NCI-H1694 treated with DMSO at 0.1 percent for 48 hours (cell line): ENCODE results near the gene PANX2.
A peak's percentile ranks its signal among the peaks of the same experiment; 100 is the strongest.

Source experiments
- DNase-seq: peaks from one replicate; lab custom pipeline; 2025; lab: John Stamatoyannopoulos, UW

The PANX2 gene

GRCh38 chr22:50184902-50185374, 14.4 kb downstream of the PANX2 start:
- no peak for DNase-seq

- DNase-seq: peak; percentile 90
Observed at GRCh38 chr22:50185375-50186087, 15.0 kb downstream of the PANX2 start, which contains the start of gene TRABD. Gene TRABD (plus strand): TSS chr22:50185913. CDS start chr22:50193061, 7,148 bp downstream.

- DNase-seq: no peak
Observed at GRCh38 chr22:50186181-50186714, 15.7 kb downstream of the PANX2 start.

DNA sequence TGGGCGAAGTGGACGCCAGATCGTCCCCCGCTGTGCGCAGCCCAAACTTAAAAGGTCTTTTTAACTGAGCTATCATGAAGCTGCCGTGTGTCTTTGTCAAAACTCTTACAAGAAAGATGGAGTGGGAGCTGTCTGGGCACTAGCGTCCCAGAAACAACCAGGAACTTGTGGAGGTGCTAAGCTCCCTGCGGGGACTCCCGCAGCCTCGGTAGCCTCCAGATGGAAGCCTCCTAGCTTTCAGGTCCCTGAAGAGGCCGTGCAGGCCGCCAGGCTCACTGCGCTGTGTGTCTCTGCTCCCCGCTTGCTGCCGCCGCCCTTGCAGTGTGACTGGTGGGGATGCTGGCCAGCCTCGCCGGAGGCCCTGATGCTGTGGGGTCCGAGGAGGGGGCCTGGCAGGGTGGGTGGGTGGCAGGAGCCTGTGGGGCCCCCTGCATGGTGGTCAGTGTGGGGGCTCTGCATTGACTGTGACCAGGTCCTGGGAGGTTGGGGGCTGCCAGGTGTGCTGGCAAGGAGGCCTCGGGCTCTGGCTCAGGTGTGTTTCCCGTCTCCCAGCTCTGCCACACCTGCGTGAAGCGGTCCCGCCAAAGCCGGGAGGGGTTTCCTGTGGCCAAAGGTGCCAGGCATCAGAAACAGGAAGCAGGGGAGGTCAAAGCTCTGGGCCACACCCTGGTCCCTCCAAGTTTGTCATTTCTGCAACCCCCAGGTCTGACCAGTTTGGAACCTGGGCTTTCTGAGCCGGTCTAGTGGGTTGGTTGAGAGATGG, 16.4 kb downstream of the PANX2 start:
- no peak for DNase-seq

- DNase-seq: no peak
Observed at GRCh38 chr22:50188356-50188755, 17.8 kb downstream of the PANX2 start.

- no peak for DNase-seq
Observed at GRCh38 chr22:50189184-50189848, 18.8 kb downstream of the PANX2 start.

DNA sequence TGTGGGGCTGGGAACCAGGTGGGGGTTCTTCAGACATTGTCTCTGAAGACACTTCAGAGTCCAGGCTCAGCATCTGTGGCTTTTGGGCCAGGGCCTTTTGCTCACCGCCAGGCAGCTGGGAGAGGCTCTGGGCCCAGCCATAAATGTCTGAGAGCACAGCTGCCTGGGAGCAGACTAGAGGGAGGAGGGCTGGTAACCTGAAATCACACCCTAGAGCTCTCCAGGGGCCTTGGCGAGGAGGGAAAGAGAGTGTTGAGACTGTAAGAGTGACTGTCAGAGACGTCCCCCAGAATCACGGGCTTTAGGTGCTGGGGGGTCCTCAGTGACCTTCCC, 19.3 kb downstream of the PANX2 start:
- DNase-seq: peak; percentile 81

GRCh38 chr22:50190182-50190940, 19.8 kb downstream of the PANX2 start:
- peak; percentile 82 for DNase-seq

DNA sequence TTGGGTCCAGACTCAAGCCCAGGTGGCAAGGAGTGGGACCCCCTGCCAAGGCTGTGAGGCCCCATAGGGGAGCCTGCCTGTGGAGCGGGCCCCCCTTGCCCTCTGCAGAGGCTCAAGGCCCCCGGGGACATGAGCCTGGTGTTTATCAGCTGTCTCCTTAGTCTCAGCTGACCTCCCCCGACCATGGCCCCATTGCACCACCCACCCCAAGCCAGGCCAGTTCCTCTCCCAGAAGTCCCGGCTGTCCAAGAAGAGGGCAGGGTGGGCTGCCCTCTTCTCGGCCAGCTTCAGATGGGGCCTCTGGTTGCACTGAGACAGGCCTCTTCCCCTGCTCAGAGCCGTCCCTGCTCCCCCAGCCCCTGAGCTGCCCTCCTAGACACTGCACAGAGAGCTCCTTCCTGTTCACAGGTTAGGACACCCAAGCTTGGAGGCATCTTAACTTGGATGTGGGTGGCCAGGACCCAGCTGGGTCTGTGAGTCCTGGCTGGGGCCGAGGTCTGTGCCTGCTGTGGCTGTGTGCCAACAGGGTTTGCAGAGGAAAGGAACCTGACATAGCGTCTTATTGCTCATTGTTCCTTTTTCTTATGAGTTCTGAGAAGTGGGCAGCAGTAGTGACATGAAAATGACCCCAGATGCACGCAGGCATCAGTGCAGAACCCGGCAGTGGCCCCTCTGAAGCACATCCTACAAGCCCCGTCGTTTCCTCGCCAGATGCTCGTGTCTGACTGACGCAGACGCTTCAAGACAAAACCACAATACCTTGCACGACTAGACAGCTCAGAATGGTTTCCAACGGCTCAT, 20.6 kb downstream of the PANX2 start:
- peak; percentile 47 for DNase-seq

DNA sequence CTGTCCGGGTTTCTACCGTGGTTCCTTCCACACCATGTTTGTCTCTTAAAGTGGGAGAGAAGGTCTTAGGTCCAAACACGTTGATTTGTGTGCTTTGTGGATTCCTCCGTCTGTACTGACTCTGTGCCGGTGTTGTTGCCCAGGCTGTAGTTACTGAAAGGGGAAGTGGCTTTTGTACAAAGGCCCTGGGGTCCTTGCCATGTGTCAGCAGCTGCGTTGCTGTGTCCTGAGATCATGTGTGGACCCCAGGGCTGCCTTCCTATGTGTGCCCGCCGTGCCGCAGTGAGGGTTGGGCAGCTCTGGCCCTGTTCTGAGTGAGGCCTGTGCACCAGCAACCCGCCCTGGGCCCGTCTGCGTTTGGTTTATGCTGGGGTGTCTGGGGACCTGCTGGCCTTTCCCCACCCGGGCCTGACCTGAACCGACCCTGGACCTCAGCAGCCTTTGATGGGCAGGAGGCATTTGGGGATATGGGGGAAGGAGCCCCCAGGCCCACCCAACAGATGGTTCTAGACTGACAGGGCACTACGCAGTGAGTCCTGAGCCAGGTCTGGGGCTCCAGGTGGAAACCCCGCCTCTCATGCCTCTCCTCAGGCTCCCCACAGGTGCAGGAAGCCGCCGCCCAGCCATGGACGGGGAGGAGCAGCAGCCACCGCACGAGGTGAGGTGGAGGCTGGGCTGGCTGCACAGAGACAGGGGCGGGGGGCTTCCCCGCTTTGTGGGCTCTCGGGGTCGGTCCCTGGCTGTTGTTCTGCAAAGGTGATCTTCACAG, 22.1 kb downstream of the PANX2 start:
- no peak for DNase-seq

DNA sequence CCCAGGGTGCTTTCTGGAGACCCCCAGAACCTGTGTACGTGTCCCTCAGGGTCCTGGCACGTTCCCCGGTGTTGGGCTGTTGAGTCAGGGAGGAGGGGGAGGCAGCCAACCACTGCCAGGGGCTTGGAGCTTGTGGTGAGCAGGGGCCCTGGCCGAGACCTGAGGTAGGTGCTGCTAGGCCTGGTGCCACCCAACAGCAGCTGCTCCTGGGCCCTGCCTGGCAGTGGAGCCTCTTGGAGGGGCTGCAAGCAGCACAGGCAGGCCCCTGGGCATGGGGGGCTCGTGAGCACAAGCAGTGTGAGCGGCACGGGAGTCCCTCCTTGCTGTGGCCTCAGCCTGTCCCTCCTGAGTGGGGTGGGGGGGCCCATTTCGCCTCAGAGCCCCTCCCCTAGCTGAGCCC, 23.1 kb downstream of the PANX2 start:
- DNase-seq: no peak

- no peak for DNase-seq
Observed at GRCh38 chr22:50194037-50194805, 23.7 kb downstream of the PANX2 start.

GRCh38 chr22:50196256-50196655, 25.7 kb downstream of the PANX2 start:
- DNase-seq: no peak

DNA sequence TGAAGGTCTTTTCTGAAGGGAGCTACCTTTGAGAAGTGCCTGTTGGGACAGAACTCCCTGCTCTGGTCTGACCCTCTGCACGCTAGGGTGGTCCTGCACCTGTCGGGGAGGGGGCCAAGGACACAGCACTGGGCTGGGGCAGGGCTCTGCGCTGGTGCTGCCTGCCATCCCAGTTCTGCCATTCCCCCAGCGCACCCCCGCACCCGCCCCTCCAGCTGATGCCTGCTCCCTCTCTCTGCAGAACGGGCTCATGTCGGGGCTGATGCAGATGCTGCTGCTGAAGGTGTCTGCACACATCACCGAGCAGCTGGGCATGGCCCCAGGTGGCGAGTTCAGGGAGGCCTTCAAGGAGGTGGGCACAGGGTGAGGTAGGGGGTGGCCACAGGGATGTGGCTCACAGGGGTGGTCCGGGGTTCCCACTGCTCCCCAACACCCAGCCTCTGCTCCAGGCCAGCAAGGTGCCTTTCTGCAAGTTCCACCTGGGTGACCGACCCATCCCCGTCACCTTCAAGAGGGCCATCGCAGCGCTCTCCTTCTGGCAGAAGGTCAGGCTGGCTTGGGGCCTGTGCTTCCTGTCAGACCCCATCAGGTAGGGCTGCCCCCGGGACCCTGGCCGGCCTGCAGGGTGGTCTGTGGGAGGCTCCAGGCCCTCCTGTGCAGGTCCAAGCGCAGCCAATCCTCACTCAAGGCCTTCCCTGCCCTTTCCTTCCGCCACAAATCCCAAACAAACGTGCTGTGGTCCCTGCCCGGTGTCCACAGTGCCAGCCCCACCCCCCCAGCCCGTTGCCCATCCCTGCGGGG, 26.7 kb downstream of the PANX2 start:
- DNase-seq: no peak

DNA sequence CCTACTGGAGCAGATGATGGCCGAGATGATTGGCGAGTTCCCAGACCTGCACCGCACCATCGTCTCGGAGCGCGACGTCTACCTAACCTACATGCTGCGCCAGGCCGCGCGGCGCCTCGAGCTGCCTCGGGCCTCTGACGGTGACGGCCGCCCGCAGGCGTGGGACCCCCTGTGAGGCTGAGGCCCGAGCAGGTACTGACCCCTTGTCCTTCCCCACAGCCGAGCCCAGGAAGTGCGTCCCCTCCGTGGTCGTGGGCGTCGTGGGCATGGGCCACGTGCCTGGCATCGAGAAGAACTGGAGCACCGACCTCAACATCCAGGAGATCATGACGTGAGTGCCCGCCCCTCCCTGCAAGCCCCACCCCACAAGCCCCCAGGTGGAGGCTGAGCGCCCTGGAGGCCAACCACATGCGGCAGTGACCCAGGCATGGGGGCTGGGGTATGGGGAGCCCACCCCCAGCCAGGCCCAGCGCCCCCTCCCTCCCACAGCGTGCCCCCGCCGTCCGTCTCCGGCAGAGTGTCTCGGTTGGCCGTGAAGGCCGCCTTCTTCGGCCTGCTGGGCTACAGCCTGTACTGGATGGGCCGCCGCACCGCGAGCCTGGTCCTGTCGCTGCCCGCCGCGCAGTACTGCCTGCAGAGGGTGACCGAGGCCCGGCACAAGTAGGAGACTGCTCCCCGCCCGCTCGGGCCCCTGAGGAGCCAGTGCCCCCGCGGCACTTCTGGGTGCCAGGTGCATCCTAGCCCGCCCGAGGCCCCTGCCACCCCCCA, 27.5 kb downstream of the PANX2 start:
- DNase-seq: no peak

DNA sequence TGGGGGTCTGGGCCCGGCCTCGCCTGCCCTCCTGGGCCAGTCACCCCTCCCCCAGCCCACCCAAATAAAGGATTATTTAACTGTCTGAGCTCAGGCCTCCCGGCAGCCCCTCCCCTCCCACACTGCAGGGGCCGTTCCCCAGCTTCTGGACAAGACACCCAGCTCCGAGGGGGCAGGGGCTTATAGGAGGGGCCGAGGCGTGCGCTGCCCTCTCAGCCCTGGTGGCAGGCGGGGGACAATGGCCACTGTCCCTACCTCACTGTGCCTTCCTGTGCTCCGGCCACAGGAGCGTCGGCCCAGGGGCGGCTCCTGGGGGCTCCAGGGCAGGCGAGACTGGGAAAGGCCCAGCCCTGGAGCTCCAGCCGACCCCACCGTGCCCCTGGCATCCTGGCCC, 28.1 kb downstream of the PANX2 start:
- DNase-seq: no peak

DNA sequence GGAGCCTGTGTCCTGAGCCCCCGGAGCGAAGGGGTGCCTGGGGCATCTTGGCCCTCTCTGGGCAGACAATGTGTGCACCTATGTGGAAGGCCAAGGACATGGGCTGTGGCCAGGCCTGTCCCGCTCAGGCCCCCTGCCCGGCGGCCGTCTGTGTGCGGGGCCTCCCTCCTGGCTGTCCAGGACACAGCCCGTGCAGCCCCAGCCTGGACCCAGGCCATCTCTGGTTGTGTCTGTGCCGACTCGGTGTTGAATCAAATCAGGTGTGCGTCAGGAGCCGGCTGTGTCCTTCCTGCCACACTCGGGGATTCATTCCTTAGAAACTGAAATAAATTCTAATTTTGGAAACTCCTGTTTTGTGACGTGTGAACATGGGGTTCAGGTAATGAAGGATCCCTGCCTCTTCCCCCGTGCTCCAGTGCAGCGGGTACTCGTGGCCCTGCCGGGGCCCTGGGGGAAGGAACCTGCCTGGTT, 28.8 kb downstream of the PANX2 start:
- no peak for DNase-seq
